ENCODE measurements around the gene MAML1.

DNA sequence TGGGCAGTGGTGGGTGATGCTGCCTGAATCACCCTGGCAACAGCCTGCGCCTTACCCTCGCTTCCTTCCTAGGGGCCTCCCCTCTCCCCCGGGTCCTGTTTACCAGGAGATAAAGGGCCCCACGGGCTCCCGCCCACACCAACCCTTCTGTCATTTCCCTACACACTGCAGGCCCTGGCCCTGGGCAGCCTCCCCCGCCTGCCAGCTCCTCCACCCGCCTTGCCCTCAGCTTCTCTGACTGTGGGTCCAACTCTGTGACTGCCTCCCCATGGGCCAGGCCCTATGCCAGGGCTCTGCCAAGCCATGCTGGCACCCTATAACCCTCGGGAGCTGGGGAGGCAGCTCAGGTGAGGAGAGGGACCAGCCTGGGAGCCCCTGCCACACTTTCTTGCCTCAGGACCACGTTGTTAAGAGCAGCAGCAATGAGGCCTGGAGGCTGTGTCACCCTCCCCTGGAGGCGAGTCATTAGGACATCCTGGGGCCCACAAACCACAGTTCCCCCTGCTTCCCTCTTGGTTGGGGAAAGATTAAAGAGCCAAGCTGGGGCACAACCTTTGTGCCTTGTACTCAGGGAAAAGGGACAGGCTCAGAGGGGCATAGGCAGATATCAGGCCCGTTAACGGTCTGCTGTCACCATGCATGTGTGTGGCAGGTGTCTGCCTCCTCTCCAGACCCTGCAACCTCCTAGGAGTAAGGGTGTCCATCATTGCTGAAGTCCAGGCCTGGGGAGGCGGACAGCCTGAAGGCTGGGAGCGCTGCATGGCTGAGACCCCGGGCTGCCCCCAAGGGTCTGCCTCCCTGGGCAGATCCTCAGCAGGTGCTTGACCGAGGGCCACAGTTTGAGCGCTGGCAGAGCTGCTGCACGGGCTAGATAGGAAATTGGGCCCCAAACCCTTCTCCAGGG lies 71.3 kb downstream of the MAML1 start:
- TF ChIP-seq ZNF8 (CRISPR knock-in tag; IDR thresholded peaks at IDR 0.05): no peak
- TF ChIP-seq CREB5 (CRISPR knock-in tag; IDR thresholded peaks at IDR 0.05; ENCODE audit: low read depth): no peak
- TF ChIP-seq, protein P1, sequence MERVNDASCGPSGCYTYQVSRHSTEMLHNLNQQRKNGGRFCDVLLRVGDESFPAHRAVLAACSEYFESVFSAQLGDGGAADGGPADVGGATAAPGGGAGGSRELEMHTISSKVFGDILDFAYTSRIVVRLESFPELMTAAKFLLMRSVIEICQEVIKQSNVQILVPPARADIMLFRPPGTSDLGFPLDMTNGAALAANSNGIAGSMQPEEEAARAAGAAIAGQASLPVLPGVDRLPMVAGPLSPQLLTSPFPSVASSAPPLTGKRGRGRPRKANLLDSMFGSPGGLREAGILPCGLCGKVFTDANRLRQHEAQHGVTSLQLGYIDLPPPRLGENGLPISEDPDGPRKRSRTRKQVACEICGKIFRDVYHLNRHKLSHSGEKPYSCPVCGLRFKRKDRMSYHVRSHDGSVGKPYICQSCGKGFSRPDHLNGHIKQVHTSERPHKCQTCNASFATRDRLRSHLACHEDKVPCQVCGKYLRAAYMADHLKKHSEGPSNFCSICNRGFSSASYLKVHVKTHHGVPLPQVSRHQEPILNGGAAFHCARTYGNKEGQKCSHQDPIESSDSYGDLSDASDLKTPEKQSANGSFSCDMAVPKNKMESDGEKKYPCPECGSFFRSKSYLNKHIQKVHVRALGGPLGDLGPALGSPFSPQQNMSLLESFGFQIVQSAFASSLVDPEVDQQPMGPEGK (CRISPR knock-in tag; IDR thresholded peaks at IDR 0.05; ENCODE audit: borderline replicate concordance): no peak
- TF ChIP-seq ZNF565 (CRISPR knock-in tag; conservative IDR thresholded peaks at IDR 0.05; ENCODE audit: low read depth): no peak
- no peak for TF ChIP-seq ZFP30 (CRISPR knock-in tag; IDR thresholded peaks at IDR 0.05)
- TF ChIP-seq, protein P2, sequence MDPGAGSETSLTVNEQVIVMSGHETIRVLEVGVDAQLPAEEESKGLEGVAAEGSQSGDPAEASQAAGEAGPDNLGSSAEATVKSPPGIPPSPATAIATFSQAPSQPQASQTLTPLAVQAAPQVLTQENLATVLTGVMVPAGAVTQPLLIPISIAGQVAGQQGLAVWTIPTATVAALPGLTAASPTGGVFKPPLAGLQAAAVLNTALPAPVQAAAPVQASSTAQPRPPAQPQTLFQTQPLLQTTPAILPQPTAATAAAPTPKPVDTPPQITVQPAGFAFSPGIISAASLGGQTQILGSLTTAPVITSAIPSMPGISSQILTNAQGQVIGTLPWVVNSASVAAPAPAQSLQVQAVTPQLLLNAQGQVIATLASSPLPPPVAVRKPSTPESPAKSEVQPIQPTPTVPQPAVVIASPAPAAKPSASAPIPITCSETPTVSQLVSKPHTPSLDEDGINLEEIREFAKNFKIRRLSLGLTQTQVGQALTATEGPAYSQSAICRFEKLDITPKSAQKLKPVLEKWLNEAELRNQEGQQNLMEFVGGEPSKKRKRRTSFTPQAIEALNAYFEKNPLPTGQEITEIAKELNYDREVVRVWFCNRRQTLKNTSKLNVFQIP (CRISPR knock-in tag; IDR thresholded peaks at IDR 0.05; ENCODE audit: borderline replicate concordance, low read depth): no peak
- TF ChIP-seq ESRRG (CRISPR knock-in tag; IDR thresholded peaks at IDR 0.05): no peak
- no peak for TF ChIP-seq ZFP3 (CRISPR knock-in tag; IDR thresholded peaks at IDR 0.05)
- no peak for TF ChIP-seq ISL1 (CRISPR knock-in tag; IDR thresholded peaks at IDR 0.05)
- TF ChIP-seq BACH2 (CRISPR knock-in tag; IDR thresholded peaks at IDR 0.05; ENCODE audit: borderline replicate concordance): no peak
- no peak for TF ChIP-seq OSR1 (CRISPR knock-in tag; IDR thresholded peaks at IDR 0.05)

Data from SK-N-SH treated with all-trans-retinoic acid at 6 μM for 48 hours (cell line).